ENCODE data around the gene ENTREP3.

Gene ENTREP3

GRCh38 chr1:155200920-155201319 lies 54.4 kb downstream of the ENTREP3 start:
- no peak for TF ChIP-seq CTCF (IDR thresholded peaks at IDR 0.05; ENCODE audit: insufficient read depth, low read depth, low read length, missing control alignments)
- DNase-seq (ENCODE audit: low read depth) = no peak

GRCh38 chr1:155199792-155200191 lies 55.5 kb downstream of the ENTREP3 start:
- no peak for DNase-seq (ENCODE audit: low read depth)
- no peak overlapping the region for H3K4me3 ChIP-seq (ENCODE audit: low read length)
- no peak for TF ChIP-seq CTCF (IDR thresholded peaks at IDR 0.05; ENCODE audit: insufficient read depth, low read depth, low read length, missing control alignments)

More at GRCh38 chr1:155200920-155201319, 54.4 kb downstream of the ENTREP3 start:
- H3K4me3 ChIP-seq (ENCODE audit: low read length) = no peak overlapping the region

- no peak overlapping the region for H3K4me3 ChIP-seq (ENCODE audit: low read length)
- DNase-seq (ENCODE audit: low read depth) = no peak
- TF ChIP-seq CTCF (IDR thresholded peaks at IDR 0.05; ENCODE audit: insufficient read depth, low read depth, low read length, missing control alignments) = no peak
Measured at GRCh38 chr1:155198547-155198906, 56.8 kb downstream of the ENTREP3 start.

GRCh38 chr1:155197901-155198546 lies 57.3 kb downstream of the ENTREP3 start:
- no peak for TF ChIP-seq CTCF (IDR thresholded peaks at IDR 0.05; ENCODE audit: insufficient read depth, low read depth, low read length, missing control alignments)
- no peak for DNase-seq (ENCODE audit: low read depth)
- H3K4me3 ChIP-seq (ENCODE audit: low read length) = no peak overlapping the region
